Measurements from ENCODE around the gene UBE2J2. TPM values are rescaled to one million over a fixed set of nuclear protein-coding genes. Genes with fewer than 3 reads are reported as not detected.

The UBE2J2 gene
- total RNA-seq, 4 donors from 2014 or later = 31.3 to 42.3 (median 38.3) TPM

- H3K4me1 ChIP-seq = peaks cover 0 to 7% of the 10 kb centered on the region in 2 donors
- H3K9me3 ChIP-seq = no peaks in the 10 kb centered on the region
- DNase-seq = no peak
- in situ Hi-C loops (cut with MboI; ENCODE audit: low sequenced_read_pairs in 4 of 4) (no loop called here), intact Hi-C loops (cut with DNase I; ENCODE audit: low total_unique reads) (no loop called here)
- no peaks in the 10 kb centered on the region for H3K27me3 ChIP-seq
- H3K27ac ChIP-seq = no peak overlapping the region
- H3K4me3 ChIP-seq = no peak overlapping the region
- ATAC-seq = no peak
- H3K36me3 ChIP-seq = peaks cover 0 to 64% of the 10 kb centered on the region in 2 donors
- TF ChIP-seq POLR2A (IDR thresholded peaks at IDR 0.05) = no peak
- TF ChIP-seq, protein P1, sequence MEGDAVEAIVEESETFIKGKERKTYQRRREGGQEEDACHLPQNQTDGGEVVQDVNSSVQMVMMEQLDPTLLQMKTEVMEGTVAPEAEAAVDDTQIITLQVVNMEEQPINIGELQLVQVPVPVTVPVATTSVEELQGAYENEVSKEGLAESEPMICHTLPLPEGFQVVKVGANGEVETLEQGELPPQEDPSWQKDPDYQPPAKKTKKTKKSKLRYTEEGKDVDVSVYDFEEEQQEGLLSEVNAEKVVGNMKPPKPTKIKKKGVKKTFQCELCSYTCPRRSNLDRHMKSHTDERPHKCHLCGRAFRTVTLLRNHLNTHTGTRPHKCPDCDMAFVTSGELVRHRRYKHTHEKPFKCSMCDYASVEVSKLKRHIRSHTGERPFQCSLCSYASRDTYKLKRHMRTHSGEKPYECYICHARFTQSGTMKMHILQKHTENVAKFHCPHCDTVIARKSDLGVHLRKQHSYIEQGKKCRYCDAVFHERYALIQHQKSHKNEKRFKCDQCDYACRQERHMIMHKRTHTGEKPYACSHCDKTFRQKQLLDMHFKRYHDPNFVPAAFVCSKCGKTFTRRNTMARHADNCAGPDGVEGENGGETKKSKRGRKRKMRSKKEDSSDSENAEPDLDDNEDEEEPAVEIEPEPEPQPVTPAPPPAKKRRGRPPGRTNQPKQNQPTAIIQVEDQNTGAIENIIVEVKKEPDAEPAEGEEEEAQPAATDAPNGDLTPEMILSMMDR (IDR thresholded peaks at IDR 0.05 in 4 of 5, conservative IDR thresholded peaks at IDR 0.05 in 1 of 5) = no peak
These were observed 49.8 kb downstream of the UBE2J2 start for GRCh38 chr1:1223891-1224290.

DNA sequence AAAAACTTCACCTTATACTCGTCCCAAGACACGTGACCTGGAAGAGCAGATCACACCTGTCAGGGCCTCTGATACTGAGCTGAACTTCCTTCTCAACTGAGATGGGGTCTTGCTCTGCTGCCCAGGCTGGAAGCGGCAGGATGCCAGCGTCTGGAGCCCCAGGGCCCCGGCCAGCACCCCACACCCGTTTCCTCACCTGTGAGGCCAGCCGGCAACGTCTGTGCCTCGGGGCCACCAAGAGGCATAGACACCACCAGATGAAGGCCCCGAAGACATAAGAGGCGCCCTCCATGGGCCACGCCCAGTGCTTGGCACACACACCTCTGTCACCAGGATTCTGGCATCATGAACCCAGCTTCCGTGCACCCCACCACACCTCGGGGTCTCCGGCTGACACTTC, 50.3 kb downstream of the UBE2J2 start:
- Histone ChIP-seq H3K9me3 (no peaks in the 10 kb centered on the region), H3K36me3 (peaks cover 0 to 64% of the 10 kb centered on the region in 2 donors), H3K27me3 (no peaks in the 10 kb centered on the region), H3K4me3 (no peak overlapping the region), H3K4me1 (peaks cover 0 to 6% of the 10 kb centered on the region in 2 donors), H3K27ac (no peak overlapping the region)
- intact Hi-C loops (cut with DNase I; ENCODE audit: low total_unique reads) = no loop called here
- in situ Hi-C loops (cut with MboI; ENCODE audit: low sequenced_read_pairs in 4 of 4) = no loop called here
- TF ChIP-seq POLR2A (IDR thresholded peaks at IDR 0.05) = no peak
- TF ChIP-seq, protein P1 (IDR thresholded peaks at IDR 0.05 in 4 of 5, conservative IDR thresholded peaks at IDR 0.05 in 1 of 5) = no peak
- no peak for DNase-seq
- ATAC-seq = no peak

- intact Hi-C loops (cut with DNase I; ENCODE audit: low total_unique reads) (no loop called here), in situ Hi-C loops (cut with MboI; ENCODE audit: low sequenced_read_pairs in 4 of 4) (no loop called here)
- no peaks in the 10 kb centered on the region for H3K27me3 ChIP-seq
These were observed 51.0 kb downstream of the UBE2J2 start for GRCh38 chr1:1222575-1223225.

GRCh38 chr1:1221887-1222574, 51.6 kb downstream of the UBE2J2 start:
- no peak overlapping the region for H3K4me3 ChIP-seq
- no peak for ATAC-seq
- H3K27me3 ChIP-seq = no peaks in the 10 kb centered on the region
- in situ Hi-C loops (cut with MboI; ENCODE audit: low sequenced_read_pairs in 4 of 4) = no loop called here
- H3K4me1 ChIP-seq = peaks cover 0 to 6% of the 10 kb centered on the region in 2 donors
- TF ChIP-seq, protein P1 (IDR thresholded peaks at IDR 0.05 in 4 of 5, conservative IDR thresholded peaks at IDR 0.05 in 1 of 5) = no peak
- TF ChIP-seq POLR2A (IDR thresholded peaks at IDR 0.05) = no peak
- intact Hi-C loops (cut with DNase I; ENCODE audit: low total_unique reads) = no loop called here
- DNase-seq = no peak
- peaks cover 0 to 64% of the 10 kb centered on the region in 2 donors for H3K36me3 ChIP-seq
- H3K27ac ChIP-seq = no peak overlapping the region
- H3K9me3 ChIP-seq = no peaks in the 10 kb centered on the region

More at GRCh38 chr1:1222575-1223225, 51.0 kb downstream of the UBE2J2 start:
- TF ChIP-seq, protein P1 (IDR thresholded peaks at IDR 0.05 in 4 of 5, conservative IDR thresholded peaks at IDR 0.05 in 1 of 5) = no peak
- no peak for TF ChIP-seq POLR2A (IDR thresholded peaks at IDR 0.05)
- H3K27ac ChIP-seq = no peak overlapping the region
- H3K4me1 ChIP-seq = peaks cover 0 to 6% of the 10 kb centered on the region in 2 donors
- H3K36me3 ChIP-seq = peaks cover 0 to 64% of the 10 kb centered on the region in 2 donors
- ATAC-seq = no peak
- no peaks in the 10 kb centered on the region for H3K9me3 ChIP-seq
- H3K4me3 ChIP-seq = no peak overlapping the region
- no peak for DNase-seq

All from gastrocnemius medialis (tissue), 4 donors.